GM12865 (cell line): ENCODE data around the gene APCDD1.

Experiments
- DNase-seq: peaks from one replicate; pipeline ENCODE4 v3.0.0; 2010; ENCODE audit warnings: low read depth
- H3K4me3 ChIP-seq: 2 replicates; pipeline ENCODE4 v1.5.1; 2011; ENCODE audit warnings: mild to moderate bottlenecking, low read depth, low read length, control low read depth
- CTCF ChIP-seq: IDR thresholded peaks from 2 replicates; pipeline ENCODE4 v1.5.1; 2011; ENCODE audit warnings: low read length, control low read depth, low read depth, inconsistent platforms; ENCODE audit not compliant: insufficient read depth; ENCODE audit errors: missing control alignments

APCDD1 gene

GRCh38 chr18:10453806-10454680 lies at the start of gene APCDD1:
TSS of gene APCDD1 (plus strand) at chr18:10454635. CDS start at chr18:10454982, 347 bp downstream.
- no peak for DNase-seq
- no peak within 1 kb of the TSS for H3K4me3 ChIP-seq
- no peak for TF ChIP-seq CTCF

GRCh38 chr18:10405014-10405493 lies 49.4 kb upstream of the APCDD1 start:
- no peak for DNase-seq
- TF ChIP-seq CTCF, result no peak
- H3K4me3 ChIP-seq, result no peak overlapping the region

- TF ChIP-seq CTCF, result no peak
- DNase-seq, result no peak
- no peak overlapping the region for H3K4me3 ChIP-seq
Observed at GRCh38 chr18:10405816-10406663, 48.4 kb upstream of the APCDD1 start.

- H3K4me3 ChIP-seq, result no peak overlapping the region
- no peak for DNase-seq
- TF ChIP-seq CTCF, result no peak
Observed at GRCh38 chr18:10408131-10408530, 46.3 kb upstream of the APCDD1 start.

- no peak overlapping the region for H3K4me3 ChIP-seq
- DNase-seq, result no peak
- TF ChIP-seq CTCF, result no peak
Observed at GRCh38 chr18:10409041-10409440, 45.4 kb upstream of the APCDD1 start.

- no peak for TF ChIP-seq CTCF
- no peak overlapping the region for H3K4me3 ChIP-seq
- DNase-seq, result no peak
Observed at GRCh38 chr18:10410472-10411308, 43.7 kb upstream of the APCDD1 start.
